Measurements from ENCODE around the gene MEOX1. TPM values are rescaled to one million over a fixed set of nuclear protein-coding genes. Genes with fewer than 3 reads are reported as not detected.
"Not testable (repeated sequence)": the region's sequence is repeated elsewhere in the genome, so short reads cannot be mapped to it uniquely, and the experiment has no call there.

The MEOX1 gene
- total RNA-seq, 1 donor from 2014 or later, result 0.21 TPM

DNA sequence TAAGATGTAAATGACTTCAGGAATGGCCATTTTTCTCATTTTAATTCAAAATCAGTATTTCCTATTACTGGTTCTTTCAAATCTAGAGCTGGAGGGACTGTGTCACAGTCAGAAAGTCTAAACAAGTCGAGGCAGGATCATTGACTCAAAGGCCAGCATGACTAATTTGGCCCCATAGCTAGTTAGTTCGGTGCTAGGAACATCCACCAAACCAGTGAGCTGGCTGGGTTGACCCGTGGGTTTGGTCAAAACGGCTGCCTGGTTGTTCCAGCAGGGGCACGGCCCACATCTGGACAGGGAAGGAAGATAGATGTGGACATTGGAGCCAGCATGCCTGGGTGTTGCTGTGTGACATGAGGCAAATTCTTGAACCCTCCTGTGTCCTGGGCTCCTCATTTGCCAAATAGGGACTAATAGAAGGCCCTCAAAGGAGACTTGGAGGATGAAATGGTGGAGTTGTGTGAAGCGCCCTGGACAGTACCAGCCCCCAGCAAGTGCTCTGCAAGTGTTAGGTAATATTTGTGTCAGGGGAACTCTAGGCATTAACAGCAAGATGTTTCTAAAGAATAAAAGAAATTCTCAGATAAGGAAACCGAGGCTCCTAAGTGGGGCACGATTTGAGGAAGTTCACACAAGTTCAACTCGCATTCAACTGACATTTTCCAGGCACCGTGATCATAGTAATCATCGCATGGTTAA is 46.2 kb downstream of the MEOX1 start:
- no peaks in the 10 kb centered on the region for H3K9me3 Mint-ChIP-seq
- H3K27ac Mint-ChIP-seq, result no peak overlapping the region
- H3K27me3 Mint-ChIP-seq, result peaks cover 11% of the 10 kb centered on the region
- H3K4me3 Mint-ChIP-seq, result no peak overlapping the region
- no peaks in the 10 kb centered on the region for H3K36me3 Mint-ChIP-seq (ENCODE audit: low read depth)
- H3K4me1 Mint-ChIP-seq, result no peaks in the 10 kb centered on the region
- intact Hi-C loops (cut with micrococcal nuclease), result no loop called here
- DNase-seq, result no peak

DNA sequence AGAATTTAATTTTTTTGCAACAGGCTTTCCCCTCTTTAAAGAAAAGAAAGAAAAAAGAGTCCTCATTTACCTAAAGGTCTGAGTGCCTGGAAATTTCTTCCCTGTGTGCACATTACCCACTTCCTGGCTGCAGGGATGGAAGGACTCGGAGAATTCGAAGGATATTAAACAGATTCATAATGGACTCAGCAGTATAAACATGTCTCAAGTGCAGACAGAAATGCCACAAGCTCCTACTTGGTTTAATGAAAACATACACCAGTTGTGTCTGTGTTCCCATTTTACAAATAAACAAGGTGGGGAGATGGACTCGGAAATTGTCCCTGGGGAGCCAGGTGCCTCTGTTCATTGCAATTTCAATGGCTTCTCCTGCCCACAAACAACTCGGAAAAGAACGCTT is 47.2 kb downstream of the MEOX1 start:
- intact Hi-C loops (cut with micrococcal nuclease), result no loop called here
- no peaks in the 10 kb centered on the region for H3K9me3 Mint-ChIP-seq
- H3K27ac Mint-ChIP-seq, result no peak overlapping the region
- peaks cover 11% of the 10 kb centered on the region for H3K27me3 Mint-ChIP-seq
- H3K36me3 Mint-ChIP-seq (ENCODE audit: low read depth), result no peaks in the 10 kb centered on the region
- no peaks in the 10 kb centered on the region for H3K4me1 Mint-ChIP-seq
- H3K4me3 Mint-ChIP-seq, result no peak overlapping the region
- no peak for DNase-seq

DNA sequence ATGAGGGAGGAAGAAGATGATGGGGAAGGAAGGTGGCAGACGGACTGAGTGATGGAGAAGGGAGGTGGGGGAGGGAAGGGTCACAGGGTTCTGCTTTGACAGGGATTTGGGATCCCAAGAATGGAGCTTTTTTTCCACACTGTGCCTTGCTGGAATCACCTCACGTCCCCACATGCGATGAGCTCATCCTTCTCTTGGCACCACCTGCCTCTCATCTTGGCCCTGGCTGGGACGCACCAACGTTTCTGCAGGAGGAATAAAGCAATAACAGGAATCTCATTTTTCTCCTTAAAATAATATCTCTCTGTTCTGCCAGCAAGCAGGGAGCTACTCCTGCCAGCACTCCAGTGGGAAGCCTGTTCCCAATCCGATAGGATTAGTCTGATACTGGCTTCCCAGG is 47.8 kb downstream of the MEOX1 start:
- no peak for DNase-seq
- Mint-ChIP-seq H3K4me3 (no peak overlapping the region), H3K27me3 (peaks cover 11% of the 10 kb centered on the region), H3K9me3 (no peaks in the 10 kb centered on the region), H3K27ac (no peak overlapping the region), H3K36me3 (ENCODE audit: low read depth) (no peaks in the 10 kb centered on the region), H3K4me1 (no peaks in the 10 kb centered on the region)
- intact Hi-C loops (cut with micrococcal nuclease), result no loop called here

DNA sequence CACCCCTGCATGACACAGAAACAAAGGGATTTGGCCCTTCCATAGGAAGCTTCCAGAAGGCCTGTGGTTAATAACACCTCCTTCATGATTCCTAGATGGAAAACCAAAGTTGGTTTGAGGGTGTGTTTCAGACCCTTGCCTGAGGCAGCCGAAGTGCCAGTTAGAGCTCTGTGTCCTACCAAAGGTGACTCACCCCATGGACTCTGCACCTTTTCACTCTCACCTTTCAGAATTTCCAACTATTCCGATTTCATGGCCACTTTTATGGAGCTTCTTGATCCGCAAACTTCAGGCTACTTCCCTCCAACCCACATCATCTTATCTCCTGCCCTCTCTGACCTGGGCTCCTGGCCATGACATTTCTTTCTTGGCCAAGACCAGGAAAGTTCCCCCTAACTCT is 49.2 kb downstream of the MEOX1 start:
- Mint-ChIP-seq H3K4me1 (no peaks in the 10 kb centered on the region), H3K27ac (no peak overlapping the region), H3K36me3 (ENCODE audit: low read depth) (no peaks in the 10 kb centered on the region), H3K9me3 (no peaks in the 10 kb centered on the region), H3K27me3 (peaks cover 7% of the 10 kb centered on the region), H3K4me3 (no peak overlapping the region)
- no peak for DNase-seq
- intact Hi-C loops (cut with micrococcal nuclease), result no loop called here

DNA sequence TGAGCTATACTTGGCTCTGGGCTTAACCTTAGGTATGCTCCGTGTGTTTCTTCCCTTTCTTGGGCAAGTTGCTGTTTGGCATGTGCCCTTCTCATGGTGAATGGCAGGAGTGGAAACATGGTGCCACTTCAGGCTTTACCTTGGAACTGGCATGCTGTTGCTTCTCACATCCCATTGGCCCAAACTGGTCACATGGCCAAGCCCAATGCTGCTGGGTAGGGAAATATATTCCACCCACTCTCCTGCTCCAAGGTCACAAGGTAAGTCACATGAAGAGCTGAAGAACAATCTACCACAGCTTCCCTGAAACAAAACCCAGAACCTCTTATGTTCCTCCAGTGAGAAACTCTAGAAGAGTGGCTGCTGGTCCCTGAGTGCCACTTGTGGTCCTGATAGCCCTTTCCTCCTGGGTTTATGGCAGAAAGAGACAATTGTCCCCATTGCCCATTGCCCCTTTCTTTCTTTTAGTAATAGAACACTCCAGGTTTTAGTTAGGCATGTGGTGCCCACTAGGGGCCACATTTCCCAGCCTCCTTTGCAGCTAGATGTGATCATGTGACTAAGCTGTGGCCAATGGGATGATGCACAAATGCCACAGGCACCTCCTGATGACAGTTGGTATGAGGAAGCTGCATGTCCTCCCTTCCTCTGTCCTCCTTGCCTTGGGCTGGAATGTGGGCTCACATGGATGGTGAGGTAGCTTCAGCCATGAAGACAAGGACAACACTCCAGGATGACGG is 50.3 kb downstream of the MEOX1 start:
- H3K4me1 Mint-ChIP-seq, result no peaks in the 10 kb centered on the region
- H3K4me3 Mint-ChIP-seq, result no peak overlapping the region
- no peaks in the 10 kb centered on the region for H3K9me3 Mint-ChIP-seq
- H3K27me3 Mint-ChIP-seq, result peaks cover 7% of the 10 kb centered on the region
- no peak for DNase-seq
- intact Hi-C loops (cut with micrococcal nuclease), result no loop called here
- H3K36me3 Mint-ChIP-seq (ENCODE audit: low read depth), result no peaks in the 10 kb centered on the region
- no peak overlapping the region for H3K27ac Mint-ChIP-seq

DNA sequence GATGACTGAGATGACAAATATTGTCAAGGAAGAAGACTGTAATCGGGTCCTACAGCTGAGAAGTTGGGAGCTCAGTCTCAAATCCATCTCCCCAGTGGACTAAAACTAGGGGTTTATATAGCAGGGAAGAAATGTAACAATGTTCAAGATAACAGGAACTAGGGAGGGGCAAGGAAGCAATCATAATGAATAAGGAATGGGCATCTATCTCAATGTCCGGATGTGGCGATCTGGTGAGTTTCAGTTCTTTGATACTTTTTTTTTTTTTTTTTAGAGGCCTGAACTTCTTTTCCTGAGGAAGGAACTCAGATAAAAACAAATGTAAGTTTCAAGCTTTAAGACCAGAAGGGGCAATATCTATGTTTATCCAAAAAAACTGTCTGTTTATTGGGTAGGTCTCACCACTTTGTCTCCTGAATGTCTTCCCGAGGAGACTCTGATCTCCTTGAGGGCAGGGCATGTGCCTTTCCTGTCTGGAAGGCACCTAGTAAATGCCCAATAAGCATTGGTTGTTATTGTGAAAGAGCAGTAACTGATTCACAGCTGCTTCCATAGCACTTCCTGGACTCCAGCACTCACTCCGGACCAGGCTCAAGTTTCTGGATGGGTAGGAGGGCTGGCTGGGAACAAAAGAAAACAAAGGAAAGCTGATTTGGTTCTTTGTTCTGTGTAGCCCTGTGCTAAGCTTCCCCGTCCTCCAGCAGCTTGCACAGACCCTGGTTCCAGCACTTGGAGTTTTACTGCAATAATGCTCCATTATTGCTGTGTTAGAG is 51.9 kb downstream of the MEOX1 start:
- Mint-ChIP-seq H3K27ac (no peak overlapping the region), H3K36me3 (ENCODE audit: low read depth) (no peaks in the 10 kb centered on the region), H3K9me3 (no peaks in the 10 kb centered on the region), H3K4me1 (no peaks in the 10 kb centered on the region), H3K27me3 (peaks cover 7% of the 10 kb centered on the region), H3K4me3 (no peak overlapping the region)
- no peak for DNase-seq
- intact Hi-C loops (cut with micrococcal nuclease), result no loop called here

DNA sequence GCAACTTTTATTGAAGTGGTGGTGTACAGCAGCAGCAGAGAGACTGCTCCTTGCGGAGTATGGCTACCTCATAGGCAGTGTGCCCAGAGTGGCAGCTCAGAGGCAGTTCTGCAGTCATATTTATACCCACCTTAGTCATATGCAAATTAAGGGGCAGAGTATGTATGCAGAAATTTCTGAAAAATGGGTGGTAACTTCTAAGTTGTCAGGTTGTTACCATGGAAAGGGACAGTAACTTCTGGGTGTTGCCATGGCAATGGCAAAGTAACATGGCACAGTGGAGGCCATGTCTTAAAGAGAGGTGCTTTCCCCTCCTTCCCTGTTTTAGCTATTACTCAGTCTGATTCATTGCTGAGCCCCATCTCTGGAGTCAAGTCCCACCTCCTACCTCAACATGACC is 53.4 kb downstream of the MEOX1 start:
- peak; percentile 61 for DNase-seq
- no peak overlapping the region for H3K27ac Mint-ChIP-seq
- peaks cover 8% of the 10 kb centered on the region for H3K27me3 Mint-ChIP-seq
- H3K4me1 Mint-ChIP-seq, result no peaks in the 10 kb centered on the region
- no peaks in the 10 kb centered on the region for H3K36me3 Mint-ChIP-seq (ENCODE audit: low read depth)
- no peaks in the 10 kb centered on the region for H3K9me3 Mint-ChIP-seq
- H3K4me3 Mint-ChIP-seq, result no peak overlapping the region
- intact Hi-C loops (cut with micrococcal nuclease), result no loop called here

DNA sequence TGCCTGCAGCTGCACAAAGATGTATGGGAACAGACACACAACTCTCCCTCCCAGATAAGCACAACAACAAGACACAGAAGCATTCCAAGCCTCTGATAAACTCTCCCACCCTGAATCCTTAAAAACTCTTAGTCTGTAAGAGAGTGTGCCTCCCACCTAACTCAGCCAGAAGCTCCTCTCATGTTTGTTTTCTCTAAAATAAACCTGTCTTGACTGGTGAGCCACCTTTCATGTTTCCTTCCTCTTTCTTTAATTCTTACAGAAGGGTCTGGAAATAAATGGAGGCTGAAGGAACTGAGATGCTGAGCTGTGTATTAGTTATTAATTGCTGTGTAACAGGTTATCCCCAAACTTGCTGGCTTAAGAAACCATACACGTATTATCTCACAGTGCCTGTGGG is 57.2 kb downstream of the MEOX1 start:
- intact Hi-C loops (cut with micrococcal nuclease), result no loop called here
- H3K9me3 Mint-ChIP-seq, result no peaks in the 10 kb centered on the region
- H3K27me3 Mint-ChIP-seq, result peaks cover 10% of the 10 kb centered on the region
- H3K27ac Mint-ChIP-seq, result no peak overlapping the region
- no peaks in the 10 kb centered on the region for H3K36me3 Mint-ChIP-seq (ENCODE audit: low read depth)
- H3K4me3 Mint-ChIP-seq, result no peak overlapping the region
- DNase-seq, result no peak
- H3K4me1 Mint-ChIP-seq, result peaks cover 2% of the 10 kb centered on the region

DNA sequence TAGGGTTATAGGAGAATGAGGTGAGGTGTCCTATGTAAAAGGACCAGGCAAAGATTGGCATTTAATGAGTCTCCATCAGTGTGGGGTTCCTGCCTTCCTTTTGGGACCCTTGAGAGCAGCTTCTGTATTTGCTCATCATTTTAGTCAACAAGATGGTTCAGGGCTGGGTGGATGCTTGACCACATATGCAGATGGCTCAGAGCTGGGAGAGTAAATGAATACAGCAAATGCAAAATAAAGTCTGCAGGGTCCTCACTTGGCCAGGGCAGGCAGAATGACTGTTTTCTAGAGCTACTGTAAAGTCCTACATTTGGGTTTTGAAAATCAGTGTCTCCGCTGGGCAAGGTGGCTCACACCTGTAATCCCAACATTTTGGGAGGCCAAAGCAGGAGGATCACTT is 58.4 kb downstream of the MEOX1 start:
- Mint-ChIP-seq H3K27ac (no peak overlapping the region), H3K36me3 (ENCODE audit: low read depth) (no peaks in the 10 kb centered on the region), H3K4me3 (no peak overlapping the region), H3K27me3 (peaks cover 10% of the 10 kb centered on the region), H3K9me3 (no peaks in the 10 kb centered on the region), H3K4me1 (peaks cover 2% of the 10 kb centered on the region)
- intact Hi-C loops (cut with micrococcal nuclease), result no loop called here
- no peak for DNase-seq

DNA sequence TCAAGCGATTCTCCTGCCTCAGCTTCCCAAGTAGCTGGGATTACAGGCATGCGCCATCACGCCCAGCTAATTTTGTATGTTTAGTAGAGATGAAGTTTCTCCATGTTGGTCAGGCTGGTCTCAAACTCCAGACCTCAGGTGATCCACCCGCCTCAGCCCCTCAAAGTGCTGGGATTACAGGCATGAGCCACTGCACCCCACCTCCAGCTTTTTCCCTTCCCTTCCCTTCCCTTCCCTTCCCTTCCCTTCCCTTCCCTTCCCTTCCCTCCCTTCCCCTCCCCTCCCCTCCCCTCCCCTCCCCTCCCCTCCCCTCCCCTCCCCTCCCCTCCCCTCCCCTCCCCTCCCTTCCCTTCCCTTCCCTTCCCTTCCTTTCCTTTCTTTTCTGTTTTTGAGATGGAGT is 59.2 kb downstream of the MEOX1 start:
- H3K4me3 Mint-ChIP-seq; DNase-seq; H3K4me1 Mint-ChIP-seq; H3K27ac Mint-ChIP-seq; intact Hi-C loops (cut with micrococcal nuclease); H3K36me3 Mint-ChIP-seq (ENCODE audit: low read depth); H3K9me3 Mint-ChIP-seq: not testable (repeated sequence)
- peaks cover 10% of the 10 kb centered on the region for H3K27me3 Mint-ChIP-seq

DNA sequence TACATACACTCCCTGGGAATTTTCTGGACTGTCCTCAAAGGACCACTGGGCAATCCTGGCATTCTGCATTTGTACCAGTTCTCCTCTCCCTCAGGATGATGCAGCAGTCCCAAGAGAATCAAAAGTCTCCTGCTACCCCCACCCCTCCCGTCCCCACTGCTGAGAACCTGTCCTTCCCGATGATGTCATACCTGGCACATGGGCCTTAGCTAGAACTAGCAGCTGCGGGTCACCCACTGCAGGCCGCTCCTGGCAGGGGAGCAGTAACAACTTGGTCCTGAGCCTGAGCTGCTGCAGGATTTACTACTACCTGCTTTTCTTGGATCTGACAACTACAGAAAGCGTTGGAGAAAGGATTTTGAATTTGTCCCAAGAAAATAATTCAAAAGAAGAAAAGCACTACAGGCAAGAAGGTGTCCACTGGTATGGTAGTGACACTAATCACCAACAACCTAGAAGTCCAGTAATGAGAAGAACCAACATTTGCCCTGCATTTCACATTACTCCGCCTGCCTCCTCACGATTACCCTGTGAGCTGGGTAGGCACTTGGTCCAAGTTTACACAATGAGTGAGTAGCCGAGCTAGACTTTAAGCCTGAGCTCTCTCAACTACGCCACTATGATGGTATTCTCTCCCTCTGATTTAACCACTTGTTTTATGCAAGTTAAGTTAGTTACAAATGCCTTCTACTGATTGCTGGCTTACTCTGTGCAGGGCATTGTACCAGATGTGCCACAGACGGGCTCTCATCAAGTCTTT is 60.3 kb downstream of the MEOX1 start:
- peaks cover 2% of the 10 kb centered on the region for H3K4me1 Mint-ChIP-seq
- H3K36me3 Mint-ChIP-seq (ENCODE audit: low read depth), result no peaks in the 10 kb centered on the region
- no peak overlapping the region for H3K27ac Mint-ChIP-seq
- intact Hi-C loops (cut with micrococcal nuclease), result no loop called here
- no peak for DNase-seq
- no peaks in the 10 kb centered on the region for H3K9me3 Mint-ChIP-seq
- H3K4me3 Mint-ChIP-seq, result no peak overlapping the region
- peaks cover 10% of the 10 kb centered on the region for H3K27me3 Mint-ChIP-seq

DNA sequence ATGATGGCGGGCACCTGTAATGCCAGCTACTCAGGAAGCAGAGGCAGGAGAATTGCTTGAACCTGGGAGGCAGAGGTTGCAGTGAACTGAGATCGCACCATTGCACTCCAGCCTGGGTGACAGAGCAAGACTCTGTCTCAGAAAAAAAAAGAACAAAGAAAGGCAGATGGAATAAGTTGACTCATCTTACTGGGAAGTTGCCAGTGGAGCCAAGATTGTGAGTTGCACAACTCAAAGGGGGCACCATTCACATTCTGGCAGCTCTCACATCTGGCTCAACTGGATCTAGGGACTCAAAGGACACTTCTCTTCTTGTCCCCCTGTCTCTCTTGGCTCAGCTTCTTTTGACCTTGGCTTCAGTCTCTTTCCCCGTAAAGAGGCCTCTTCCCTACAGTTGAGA is 61.9 kb downstream of the MEOX1 start:
- peaks cover 10% of the 10 kb centered on the region for H3K27me3 Mint-ChIP-seq
- intact Hi-C loops (cut with micrococcal nuclease), result no loop called here
- H3K27ac Mint-ChIP-seq, result no peak overlapping the region
- H3K36me3 Mint-ChIP-seq (ENCODE audit: low read depth), result no peaks in the 10 kb centered on the region
- no peak overlapping the region for H3K4me3 Mint-ChIP-seq
- no peak for DNase-seq
- peaks cover 2% of the 10 kb centered on the region for H3K4me1 Mint-ChIP-seq
- H3K9me3 Mint-ChIP-seq, result no peaks in the 10 kb centered on the region

DNA sequence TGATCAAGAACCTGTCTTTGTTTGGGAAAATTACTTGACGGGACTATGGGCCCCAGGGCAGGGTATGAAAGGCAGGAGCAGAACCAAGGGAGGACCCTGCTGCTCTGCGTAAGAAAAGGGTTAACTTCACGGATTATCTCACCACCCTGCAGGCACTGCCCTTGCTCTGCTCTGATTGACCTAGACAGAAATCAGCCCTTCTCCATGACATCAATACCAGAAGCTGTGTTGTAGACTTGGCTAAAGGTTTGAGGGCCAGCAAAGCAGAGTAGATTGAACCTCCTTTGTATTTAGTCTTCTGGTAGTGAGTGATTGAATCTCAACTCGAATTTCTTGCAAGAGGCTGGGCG is 62.7 kb downstream of the MEOX1 start:
- Mint-ChIP-seq H3K27me3 (peaks cover 10% of the 10 kb centered on the region), H3K9me3 (no peaks in the 10 kb centered on the region), H3K27ac (no peak overlapping the region), H3K4me1 (peaks cover 2% of the 10 kb centered on the region), H3K36me3 (ENCODE audit: low read depth) (no peaks in the 10 kb centered on the region), H3K4me3 (no peak overlapping the region)
- intact Hi-C loops (cut with micrococcal nuclease), result no loop called here
- DNase-seq, result no peak

Data from activated CD4-positive, alpha-beta T cell treated with anti-CD3 and anti-CD28 coated beads, Interleukin-2, amount 10 ng/mL, durations not matched to agents 24 days and 14 days (primary cell).